GM21526 (cell line): ENCODE results near the gene SV2C.

ENCODE experiments used
- ATAC-seq: cut with Tn5 transposase; IDR thresholded peaks from one replicate; pipeline ENCODE4 v1.9.1; 2021; ENCODE audit warnings: moderate library complexity; ENCODE audit not compliant: unreplicated experiment, low FRiP score

Gene SV2C

GRCh38 chr5:76249621-76250020 is 166.4 kb downstream of the SV2C start:
- ATAC-seq = no peak

GRCh38 chr5:76250463-76250862 is 167.3 kb downstream of the SV2C start:
- ATAC-seq = no peak

- no peak for ATAC-seq
These were observed 168.5 kb downstream of the SV2C start for GRCh38 chr5:76251656-76252055.

- no peak for ATAC-seq
These were observed 169.3 kb downstream of the SV2C start for GRCh38 chr5:76252437-76252836.

- ATAC-seq = peak; percentile 65
These were observed 173.1 kb downstream of the SV2C start for GRCh38 chr5:76256116-76256889.

GRCh38 chr5:76257225-76257833 is 174.1 kb downstream of the SV2C start:
- ATAC-seq = no peak

GRCh38 chr5:76257897-76258296 is 174.7 kb downstream of the SV2C start:
- no peak for ATAC-seq

GRCh38 chr5:76264681-76265080 is 181.5 kb downstream of the SV2C start:
- ATAC-seq = no peak

GRCh38 chr5:76269259-76269931 is 186.2 kb downstream of the SV2C start:
- ATAC-seq = no peak

- no peak for ATAC-seq
These were observed 186.9 kb downstream of the SV2C start for GRCh38 chr5:76269932-76270610.

GRCh38 chr5:76271836-76272235 is 188.7 kb downstream of the SV2C start:
- no peak for ATAC-seq

GRCh38 chr5:76273206-76273885 is 190.2 kb downstream of the SV2C start:
- no peak for ATAC-seq

GRCh38 chr5:76274571-76274970 is 191.4 kb downstream of the SV2C start:
- ATAC-seq = no peak

GRCh38 chr5:76277736-76278135 is 194.6 kb downstream of the SV2C start:
- no peak for ATAC-seq

GRCh38 chr5:76278261-76278789 is 195.1 kb downstream of the SV2C start:
- ATAC-seq = no peak

- ATAC-seq = no peak
These were observed 197.3 kb downstream of the SV2C start for GRCh38 chr5:76280494-76280893.

GRCh38 chr5:76283670-76284069 is 200.5 kb downstream of the SV2C start:
- ATAC-seq = no peak

GRCh38 chr5:76289692-76290091 is 206.5 kb downstream of the SV2C start:
- no peak for ATAC-seq

GRCh38 chr5:76290321-76290757 is 207.2 kb downstream of the SV2C start:
- no peak for ATAC-seq
